Measurements from ENCODE around the gene PATE2.

The PATE2 gene

GRCh38 chr11:125787827-125788226 is 9.2 kb upstream of the PATE2 start, which contains the start of gene PATE3:
Gene PATE3 (plus strand): TSS chr11:125788127. CDS start chr11:125788152, 25 bp downstream.
- H3K9me3 ChIP-seq: no peaks in the 10 kb centered on the region
- no peak for TF ChIP-seq CTCF (IDR thresholded peaks at IDR 0.05; ENCODE audit: low read depth, low read length)
- H3K4me3 ChIP-seq (ENCODE audit: low read depth, low read length): no peak within 1 kb of the TSS
- H3K36me3 ChIP-seq: no peaks in the 10 kb centered on the region
- no peaks in the 10 kb centered on the region for H3K4me1 ChIP-seq
- DNase-seq: no peak
- no peaks in the 10 kb centered on the region for H3K27me3 ChIP-seq

- Histone ChIP-seq H3K4me1 (no peaks in the 10 kb centered on the region), H3K4me3 (ENCODE audit: low read depth, low read length) (no peak overlapping the region), H3K36me3 (no peaks in the 10 kb centered on the region), H3K27me3 (no peaks in the 10 kb centered on the region), H3K9me3 (no peaks in the 10 kb centered on the region)
- DNase-seq: no peak
- TF ChIP-seq CTCF (IDR thresholded peaks at IDR 0.05; ENCODE audit: low read depth, low read length): no peak
Measured at GRCh38 chr11:125784678-125785077, 6.0 kb upstream of the PATE2 start.

GRCh38 chr11:125777309-125777708 is 1.3 kb downstream of the PATE2 start:
- Histone ChIP-seq H3K4me1 (no peaks in the 10 kb centered on the region), H3K4me3 (ENCODE audit: low read depth, low read length) (no peak overlapping the region), H3K36me3 (no peaks in the 10 kb centered on the region), H3K9me3 (no peaks in the 10 kb centered on the region; the same call in 1 of the 2 replicates), H3K27me3 (peaks cover 21% of the 10 kb centered on the region)
- no peak for TF ChIP-seq CTCF (IDR thresholded peaks at IDR 0.05; ENCODE audit: low read depth, low read length)
- no peak for DNase-seq

- no peaks in the 10 kb centered on the region for H3K36me3 ChIP-seq
- TF ChIP-seq CTCF (IDR thresholded peaks at IDR 0.05; ENCODE audit: low read depth, low read length): no peak
- H3K4me1 ChIP-seq: no peaks in the 10 kb centered on the region
- peaks cover 53% of the 10 kb centered on the region for H3K27me3 ChIP-seq
- DNase-seq: no peak
- no peaks in the 10 kb centered on the region; the same call in 1 of the 2 replicates for H3K9me3 ChIP-seq
- H3K4me3 ChIP-seq (ENCODE audit: low read depth, low read length): no peak overlapping the region
Measured at GRCh38 chr11:125773516-125773915, 5.1 kb downstream of the PATE2 start.

GRCh38 chr11:125772834-125773505 is 5.7 kb downstream of the PATE2 start:
- Histone ChIP-seq H3K4me3 (ENCODE audit: low read depth, low read length) (no peak overlapping the region), H3K27me3 (peaks cover 58% of the 10 kb centered on the region), H3K36me3 (no peaks in the 10 kb centered on the region), H3K9me3 (no peaks in the 10 kb centered on the region; the same call in 1 of the 2 replicates), H3K4me1 (no peaks in the 10 kb centered on the region)
- DNase-seq: no peak
- no peak for TF ChIP-seq CTCF (IDR thresholded peaks at IDR 0.05; ENCODE audit: low read depth, low read length)

GRCh38 chr11:125770583-125770982 is 8.0 kb downstream of the PATE2 start:
- H3K36me3 ChIP-seq: no peaks in the 10 kb centered on the region
- H3K27me3 ChIP-seq: peaks cover 56% of the 10 kb centered on the region
- no peaks in the 10 kb centered on the region for H3K4me1 ChIP-seq
- no peaks in the 10 kb centered on the region; the same call in 1 of the 2 replicates for H3K9me3 ChIP-seq
- TF ChIP-seq CTCF (IDR thresholded peaks at IDR 0.05; ENCODE audit: low read depth, low read length): no peak
- H3K4me3 ChIP-seq (ENCODE audit: low read depth, low read length): no peak overlapping the region
- DNase-seq: no peak

All from BE2C (cell line).